ENCODE measurements around the gene TEKT3. TPM values are rescaled to one million over a fixed set of nuclear protein-coding genes. Genes with fewer than 3 reads are reported as not detected.

The TEKT3 gene
- total RNA-seq, 4 donors from 2014 or later, result not detected

GRCh38 chr17:15371376-15372130 is 30.2 kb upstream of the TEKT3 start:
- H3K27me3 ChIP-seq, result no peaks in the 10 kb centered on the region
- no peaks in the 10 kb centered on the region for H3K36me3 ChIP-seq
- no peaks in the 10 kb centered on the region for H3K4me1 ChIP-seq
- no peak overlapping the region for H3K27ac ChIP-seq
- in situ Hi-C loops (cut with MboI; ENCODE audit: low sequenced_read_pairs in 4 of 4) (no loop called here), intact Hi-C loops (cut with DNase I; ENCODE audit: low total_unique reads) (no loop called here)
- no peak for ATAC-seq
- DNase-seq, result no peak
- H3K4me3 ChIP-seq, result no peak overlapping the region
- H3K9me3 ChIP-seq, result no peaks in the 10 kb centered on the region
- TF ChIP-seq, protein P1, sequence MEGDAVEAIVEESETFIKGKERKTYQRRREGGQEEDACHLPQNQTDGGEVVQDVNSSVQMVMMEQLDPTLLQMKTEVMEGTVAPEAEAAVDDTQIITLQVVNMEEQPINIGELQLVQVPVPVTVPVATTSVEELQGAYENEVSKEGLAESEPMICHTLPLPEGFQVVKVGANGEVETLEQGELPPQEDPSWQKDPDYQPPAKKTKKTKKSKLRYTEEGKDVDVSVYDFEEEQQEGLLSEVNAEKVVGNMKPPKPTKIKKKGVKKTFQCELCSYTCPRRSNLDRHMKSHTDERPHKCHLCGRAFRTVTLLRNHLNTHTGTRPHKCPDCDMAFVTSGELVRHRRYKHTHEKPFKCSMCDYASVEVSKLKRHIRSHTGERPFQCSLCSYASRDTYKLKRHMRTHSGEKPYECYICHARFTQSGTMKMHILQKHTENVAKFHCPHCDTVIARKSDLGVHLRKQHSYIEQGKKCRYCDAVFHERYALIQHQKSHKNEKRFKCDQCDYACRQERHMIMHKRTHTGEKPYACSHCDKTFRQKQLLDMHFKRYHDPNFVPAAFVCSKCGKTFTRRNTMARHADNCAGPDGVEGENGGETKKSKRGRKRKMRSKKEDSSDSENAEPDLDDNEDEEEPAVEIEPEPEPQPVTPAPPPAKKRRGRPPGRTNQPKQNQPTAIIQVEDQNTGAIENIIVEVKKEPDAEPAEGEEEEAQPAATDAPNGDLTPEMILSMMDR (IDR thresholded peaks at IDR 0.05 in 4 of 5, conservative IDR thresholded peaks at IDR 0.05 in 1 of 5), result no peak

DNA sequence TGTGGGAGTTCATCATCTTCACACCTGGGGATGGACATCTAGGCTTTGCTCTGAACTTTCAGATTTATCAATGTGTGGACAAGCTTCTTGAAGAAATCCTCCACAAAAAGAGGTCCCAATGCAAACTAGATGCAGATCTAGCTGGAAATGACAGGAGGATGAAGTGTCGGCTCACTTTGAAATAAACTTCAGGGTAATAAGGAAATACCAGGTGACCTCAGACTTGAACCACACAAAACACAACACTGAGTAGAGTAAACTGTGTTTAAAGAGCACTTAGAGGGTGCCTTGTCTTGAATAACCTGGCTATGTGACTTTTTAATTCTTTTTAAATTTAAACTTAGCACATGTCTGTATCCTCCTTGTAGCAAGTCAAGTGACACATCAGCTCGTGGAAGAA is 27.2 kb upstream of the TEKT3 start:
- H3K9me3 ChIP-seq, result no peaks in the 10 kb centered on the region
- H3K36me3 ChIP-seq, result no peaks in the 10 kb centered on the region
- H3K27me3 ChIP-seq, result no peaks in the 10 kb centered on the region
- intact Hi-C loops (cut with DNase I; ENCODE audit: low total_unique reads), result no loop called here
- H3K4me3 ChIP-seq, result no peak overlapping the region
- in situ Hi-C loops (cut with MboI; ENCODE audit: low sequenced_read_pairs in 4 of 4), result no loop called here
- DNase-seq (no peak), ATAC-seq (no peak)
- TF ChIP-seq, protein P1 (IDR thresholded peaks at IDR 0.05 in 4 of 5, conservative IDR thresholded peaks at IDR 0.05 in 1 of 5), result no peak
- TF ChIP-seq POLR2A (IDR thresholded peaks at IDR 0.05), result no peak
- H3K27ac ChIP-seq, result no peak overlapping the region
- no peaks in the 10 kb centered on the region for H3K4me1 ChIP-seq

DNA sequence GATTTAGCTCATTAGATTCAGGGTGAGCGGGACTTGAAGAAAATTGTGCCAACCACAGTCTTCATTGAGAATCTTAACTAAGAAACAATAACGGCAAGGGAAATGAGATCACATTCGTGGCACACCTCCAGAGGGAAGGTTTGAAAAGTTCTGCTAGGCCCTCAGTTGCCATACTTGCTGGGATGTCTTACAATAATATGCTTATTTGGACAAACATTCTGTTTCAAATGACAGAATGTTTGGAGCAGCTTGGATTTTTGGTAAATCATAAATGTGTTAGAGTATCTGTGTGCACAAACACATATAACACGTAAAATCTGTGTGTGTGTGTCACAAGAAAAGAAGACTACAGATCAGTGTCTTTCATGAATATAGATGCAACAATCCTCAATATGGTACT is 24.6 kb upstream of the TEKT3 start:
- no peak for TF ChIP-seq POLR2A (IDR thresholded peaks at IDR 0.05)
- TF ChIP-seq, protein P1 (IDR thresholded peaks at IDR 0.05 in 4 of 5, conservative IDR thresholded peaks at IDR 0.05 in 1 of 5), result no peak
- H3K4me1 ChIP-seq, result no peaks in the 10 kb centered on the region
- no peak for ATAC-seq
- H3K27ac ChIP-seq, result no peak overlapping the region
- H3K27me3 ChIP-seq, result no peaks in the 10 kb centered on the region
- in situ Hi-C loops (cut with MboI; ENCODE audit: low sequenced_read_pairs in 4 of 4) (no loop called here), intact Hi-C loops (cut with DNase I; ENCODE audit: low total_unique reads) (no loop called here)
- no peak for DNase-seq
- no peaks in the 10 kb centered on the region for H3K9me3 ChIP-seq
- no peak overlapping the region for H3K4me3 ChIP-seq
- H3K36me3 ChIP-seq, result no peaks in the 10 kb centered on the region

- H3K9me3 ChIP-seq, result no peaks in the 10 kb centered on the region
- no peak overlapping the region for H3K4me3 ChIP-seq
- no peaks in the 10 kb centered on the region for H3K27me3 ChIP-seq
- intact Hi-C loops (cut with DNase I; ENCODE audit: low total_unique reads), result no loop called here
- DNase-seq (peak; percentile 25 to 45), ATAC-seq (no peak)
- no peaks in the 10 kb centered on the region for H3K4me1 ChIP-seq
- TF ChIP-seq, protein P1 (IDR thresholded peaks at IDR 0.05 in 4 of 5, conservative IDR thresholded peaks at IDR 0.05 in 1 of 5), result no peak
- TF ChIP-seq POLR2A (IDR thresholded peaks at IDR 0.05), result no peak
- H3K27ac ChIP-seq, result no peak overlapping the region
- no peaks in the 10 kb centered on the region for H3K36me3 ChIP-seq
- in situ Hi-C loops (cut with MboI; ENCODE audit: low sequenced_read_pairs in 4 of 4), result no loop called here
Observed at GRCh38 chr17:15364615-15365014, 23.2 kb upstream of the TEKT3 start.

- TF ChIP-seq, protein P1 (IDR thresholded peaks at IDR 0.05 in 4 of 5, conservative IDR thresholded peaks at IDR 0.05 in 1 of 5), result no peak
- no peak for TF ChIP-seq POLR2A (IDR thresholded peaks at IDR 0.05)
- no peaks in the 10 kb centered on the region for H3K27me3 ChIP-seq
- H3K27ac ChIP-seq, result no peak overlapping the region
- intact Hi-C loops (cut with DNase I; ENCODE audit: low total_unique reads) (no loop called here), in situ Hi-C loops (cut with MboI; ENCODE audit: low sequenced_read_pairs in 4 of 4) (no loop called here)
- H3K36me3 ChIP-seq, result no peaks in the 10 kb centered on the region
- H3K4me3 ChIP-seq, result no peak overlapping the region
- no peak for ATAC-seq
- H3K9me3 ChIP-seq, result no peaks in the 10 kb centered on the region
- DNase-seq, result no peak
- H3K4me1 ChIP-seq, result no peaks in the 10 kb centered on the region
Observed at GRCh38 chr17:15363702-15364101, 22.3 kb upstream of the TEKT3 start.

All from gastrocnemius medialis (tissue), 4 donors.